ENCODE data around the gene PIP5K1C.
A peak's percentile ranks its signal among the peaks of the same experiment; 100 is the strongest.

The PIP5K1C gene

GRCh38 chr19:3700242-3701032, at the start of gene PIP5K1C:
Gene PIP5K1C (minus strand): TSS chr19:3700468. CDS start chr19:3700390, 78 bp downstream.
- peak; percentile 98 for DNase-seq (ENCODE audit: low read depth, low spot score)

- DNase-seq (ENCODE audit: low read depth, low spot score): no peak
Measured at GRCh38 chr19:3748965-3749364, 48.7 kb upstream of the PIP5K1C start.

GRCh38 chr19:3746371-3747056, 46.2 kb upstream of the PIP5K1C start:
- DNase-seq (ENCODE audit: low read depth, low spot score): no peak

GRCh38 chr19:3745363-3746045, 45.2 kb upstream of the PIP5K1C start:
- no peak for DNase-seq (ENCODE audit: low read depth, low spot score)

- no peak for DNase-seq (ENCODE audit: low read depth, low spot score)
Measured at GRCh38 chr19:3743486-3743885, 43.2 kb upstream of the PIP5K1C start.

GRCh38 chr19:3740431-3740830, 40.2 kb upstream of the PIP5K1C start:
- DNase-seq (ENCODE audit: low read depth, low spot score): no peak

- no peak for DNase-seq (ENCODE audit: low read depth, low spot score)
Measured at GRCh38 chr19:3738477-3739220, 38.4 kb upstream of the PIP5K1C start.

- no peak for DNase-seq (ENCODE audit: low read depth, low spot score)
Measured at GRCh38 chr19:3737487-3738205, 37.4 kb upstream of the PIP5K1C start.

GRCh38 chr19:3736106-3736724, 35.9 kb upstream of the PIP5K1C start:
- no peak for DNase-seq (ENCODE audit: low read depth, low spot score)

- no peak for DNase-seq (ENCODE audit: low read depth, low spot score)
Measured at GRCh38 chr19:3734310-3734600, 34.0 kb upstream of the PIP5K1C start.

GRCh38 chr19:3733549-3734309, 33.5 kb upstream of the PIP5K1C start:
- no peak for DNase-seq (ENCODE audit: low read depth, low spot score)

- no peak for DNase-seq (ENCODE audit: low read depth, low spot score)
Measured at GRCh38 chr19:3732108-3732507, 31.8 kb upstream of the PIP5K1C start.

GRCh38 chr19:3730457-3730958, 30.2 kb upstream of the PIP5K1C start:
- DNase-seq (ENCODE audit: low read depth, low spot score): no peak

GRCh38 chr19:3725640-3726310, 25.5 kb upstream of the PIP5K1C start:
- peak; percentile 56 for DNase-seq (ENCODE audit: low read depth, low spot score)

GRCh38 chr19:3725121-3725520, 24.9 kb upstream of the PIP5K1C start:
- DNase-seq (ENCODE audit: low read depth, low spot score): no peak

- no peak for DNase-seq (ENCODE audit: low read depth, low spot score)
Measured at GRCh38 chr19:3723883-3724282, 23.6 kb upstream of the PIP5K1C start.

GRCh38 chr19:3723110-3723488, 22.8 kb upstream of the PIP5K1C start:
- DNase-seq (ENCODE audit: low read depth, low spot score): no peak

- no peak for DNase-seq (ENCODE audit: low read depth, low spot score)
Measured at GRCh38 chr19:3722443-3723109, 22.3 kb upstream of the PIP5K1C start.

- DNase-seq (ENCODE audit: low read depth, low spot score): no peak
Measured at GRCh38 chr19:3721887-3722442, 21.7 kb upstream of the PIP5K1C start.

Measured in astrocyte of the hippocampus (primary cell).